Lower leg skin (tissue), 3 donors: ENCODE data around the gene CDK8.

ENCODE experiments used
- POLR2A ChIP-seq, 2 donors: fragments of 450-650 bp; IDR thresholded peaks; one replicate each; pipeline ENCODE4 v1.6.1; 2016 to 2017; ENCODE audit warnings: antibody characterized with exemption in 2 of 2, mild to moderate bottlenecking in 1 of 2, moderate library complexity in 1 of 2
- TF ChIP-seq, protein P1 (sequence below), 3 donors: fragments of 450-650 bp; IDR thresholded peaks; one replicate each; pipeline ENCODE4 v1.5.1; 2016; ENCODE audit warnings: antibody characterized with exemption in 3 of 3, mild to moderate bottlenecking in 3 of 3, moderate library complexity in 2 of 3

DNA sequence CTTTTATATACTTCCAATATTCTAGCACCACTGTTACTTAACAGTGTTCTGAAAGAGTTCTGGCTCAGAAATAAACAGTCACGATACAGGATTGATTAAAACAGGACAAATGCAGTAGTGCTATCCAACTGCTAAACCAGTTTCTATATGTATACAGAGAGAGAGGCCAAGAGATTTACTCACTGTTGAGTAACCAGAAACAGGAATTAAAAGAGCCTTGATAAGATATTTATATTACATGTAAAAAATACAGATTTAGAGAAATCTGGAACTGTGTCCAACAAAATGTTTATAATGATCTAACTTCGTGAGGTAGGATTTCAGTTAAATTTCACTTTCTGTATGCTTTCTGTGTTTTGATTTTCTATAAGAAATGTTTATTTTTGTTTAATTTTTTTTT lies 116.6 kb downstream of the CDK8 start:
- TF ChIP-seq POLR2A (IDR thresholded peaks at IDR 0.05), result no peak
- TF ChIP-seq, protein P1, sequence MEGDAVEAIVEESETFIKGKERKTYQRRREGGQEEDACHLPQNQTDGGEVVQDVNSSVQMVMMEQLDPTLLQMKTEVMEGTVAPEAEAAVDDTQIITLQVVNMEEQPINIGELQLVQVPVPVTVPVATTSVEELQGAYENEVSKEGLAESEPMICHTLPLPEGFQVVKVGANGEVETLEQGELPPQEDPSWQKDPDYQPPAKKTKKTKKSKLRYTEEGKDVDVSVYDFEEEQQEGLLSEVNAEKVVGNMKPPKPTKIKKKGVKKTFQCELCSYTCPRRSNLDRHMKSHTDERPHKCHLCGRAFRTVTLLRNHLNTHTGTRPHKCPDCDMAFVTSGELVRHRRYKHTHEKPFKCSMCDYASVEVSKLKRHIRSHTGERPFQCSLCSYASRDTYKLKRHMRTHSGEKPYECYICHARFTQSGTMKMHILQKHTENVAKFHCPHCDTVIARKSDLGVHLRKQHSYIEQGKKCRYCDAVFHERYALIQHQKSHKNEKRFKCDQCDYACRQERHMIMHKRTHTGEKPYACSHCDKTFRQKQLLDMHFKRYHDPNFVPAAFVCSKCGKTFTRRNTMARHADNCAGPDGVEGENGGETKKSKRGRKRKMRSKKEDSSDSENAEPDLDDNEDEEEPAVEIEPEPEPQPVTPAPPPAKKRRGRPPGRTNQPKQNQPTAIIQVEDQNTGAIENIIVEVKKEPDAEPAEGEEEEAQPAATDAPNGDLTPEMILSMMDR (IDR thresholded peaks at IDR 0.05), result no peak
